ENCODE results near the gene SYT8. TPM values are rescaled to one million over a fixed set of nuclear protein-coding genes. Genes with fewer than 3 reads are reported as not detected.
A peak's percentile ranks its signal among the peaks of the same experiment; 100 is the strongest.

SYT8 gene
- total RNA-seq, 1 experiment from 2014 or later: not detected

- WGBS (ENCODE audit: extremely low coverage, insufficient read length, low lambda C conversion rate): no CpG with 5 or more reads among the region's 14 CpGs
- no peak overlapping the region for H3K23ac ChIP-seq (ENCODE audit: insufficient read length, low read depth, low read length)
Observed at GRCh38 chr11:1883346-1884302, 48.8 kb downstream of the SYT8 start.

More at GRCh38 chr11:1883346-1884302, 48.8 kb downstream of the SYT8 start:
- Histone ChIP-seq H2AK5ac (ENCODE audit: insufficient read length, low read length) (no peak overlapping the region), H3K27ac (ENCODE audit: insufficient read length, low read depth, low read length) (no peak overlapping the region), H2BK20ac (ENCODE audit: low read depth, low read length, poor library complexity, severe bottlenecking) (no peak overlapping the region), H3K56ac (ENCODE audit: insufficient read length, low read depth, low read length) (no peak overlapping the region), H3K14ac (ENCODE audit: insufficient read depth, low read length) (no peak overlapping the region), H2BK5ac (ENCODE audit: insufficient read length, low read length) (no peak overlapping the region), H2BK15ac (ENCODE audit: low read depth, low read length) (no peak overlapping the region), H3K27me3 (ENCODE audit: insufficient read depth, low read length) (no peaks in the 10 kb centered on the region), H2AFZ (ENCODE audit: low read length) (no peak overlapping the region), H3K23me2 (ENCODE audit: insufficient read length, low read depth, low read length, poor library complexity, severe bottlenecking) (no peaks in the 10 kb centered on the region), H3K79me2 (ENCODE audit: insufficient read depth, low read length) (no peaks in the 10 kb centered on the region), H3K4me2 (ENCODE audit: insufficient read depth, insufficient read length, low read length) (no peak overlapping the region), H4K20me1 (ENCODE audit: control insufficient read depth, insufficient read depth, insufficient read length) (no peaks in the 10 kb centered on the region), H3K9me3 (ENCODE audit: control insufficient read depth, low read depth, low read length) (no peaks in the 10 kb centered on the region), H3K9ac (ENCODE audit: extremely low read depth, insufficient read length, low read length) (no peak overlapping the region), H3T11ph (ENCODE audit: low read length) (no peak overlapping the region), H2BK120ac (ENCODE audit: low read depth, low read length, poor library complexity, severe bottlenecking) (no peak overlapping the region), H4K5ac (ENCODE audit: insufficient read length, low read depth, low read length) (no peak overlapping the region), H3K79me1 (ENCODE audit: insufficient read depth, low read depth, low read length, poor library complexity, severe bottlenecking) (no peaks in the 10 kb centered on the region), H3K18ac (ENCODE audit: insufficient read length, low read depth, low read length) (no peak overlapping the region), H3K4ac (ENCODE audit: low read depth, low read length) (no peak overlapping the region), H4K91ac (ENCODE audit: insufficient read length, low read depth, low read length) (no peak overlapping the region), H3K4me1 (ENCODE audit: insufficient read depth, low read length) (no peaks in the 10 kb centered on the region), H4K8ac (replicated peaks; ENCODE audit: insufficient read length, low read depth, low read length) (no peak overlapping the region), H2BK12ac (ENCODE audit: insufficient read length, low read depth, low read length) (no peak overlapping the region)
- Mint-ChIP-seq H3K36me3 (ENCODE audit: insufficient read depth in 1 of 3, low read depth in 3 of 3) (no peaks in the 10 kb centered on the region), H3K4me1 (no peaks in the 10 kb centered on the region), H3K9me3 (no peaks in the 10 kb centered on the region), H3K27ac (peak overlapping the region in 1 of 3 experiments; percentile 59; a peak in 1 of 7 replicates), H3K27me3 (ENCODE audit: low read depth) (peaks cover 14% of the 10 kb centered on the region), H3K4me3 (no peak overlapping the region)
- DNase-seq: peak; percentile 19
- no peak for TF ChIP-seq CTCF (conservative IDR thresholded peaks at IDR 0.05)

All from H9 (cell line).